Activated CD4-positive, alpha-beta T cell treated with anti-CD3 and anti-CD28 coated beads, Interleukin-2, amount 10 ng/mL, durations not matched to agents 7 days and 5 days (primary cell): ENCODE data around the gene CDK5R2. TPM values are rescaled to one million over a fixed set of nuclear protein-coding genes. Genes with fewer than 3 reads are reported as not detected.

Experiments
- CTCF ChIA-PET: fragments of 350-600 bp; sonication (Branson Sonifier 250); formaldehyde crosslinking; loops from one replicate; lab custom pipeline; 2021; ENCODE audit warnings: antibody characterized with exemption; lab: Charles Lee
- POLR2A ChIA-PET: fragments of 350-600 bp; sonication (Branson Sonifier 250); formaldehyde crosslinking; loops from one replicate; lab custom pipeline; 2021; ENCODE audit warnings: antibody characterized with exemption; lab: Charles Lee
- DNase-seq: peaks from one replicate; pipeline ENCODE4 v3.0.0-alpha.2; 2020
- H3K27ac Mint-ChIP-seq: one replicate; pipeline ENCODE4 v1.8.0; 2021; ENCODE audit warnings: mild to moderate bottlenecking, moderate library complexity, mixed read lengths
- H3K27me3 Mint-ChIP-seq: one replicate; pipeline ENCODE4 v1.8.0; 2021; ENCODE audit warnings: mixed read lengths
- H3K36me3 Mint-ChIP-seq: one replicate; pipeline ENCODE4 v1.8.0; 2021; ENCODE audit warnings: low read depth, mixed read lengths
- H3K4me1 Mint-ChIP-seq: one replicate; pipeline ENCODE4 v1.8.0; 2021; ENCODE audit warnings: mixed read lengths
- H3K4me3 Mint-ChIP-seq: one replicate; pipeline ENCODE4 v1.8.0; 2021; ENCODE audit warnings: mild to moderate bottlenecking, moderate library complexity, mixed read lengths
- H3K9me3 Mint-ChIP-seq: one replicate; pipeline ENCODE4 v1.8.0; 2021; ENCODE audit warnings: mixed read lengths
- total RNA-seq, 2 experiments: library from RNA; stranded (reverse); gene quantifications; one replicate each; pipeline ENCODE4 v1.2.3, GENCODE V29; 2021

The CDK5R2 gene
- total RNA-seq, 2 experiments from 2014 or later: not detected

DNA sequence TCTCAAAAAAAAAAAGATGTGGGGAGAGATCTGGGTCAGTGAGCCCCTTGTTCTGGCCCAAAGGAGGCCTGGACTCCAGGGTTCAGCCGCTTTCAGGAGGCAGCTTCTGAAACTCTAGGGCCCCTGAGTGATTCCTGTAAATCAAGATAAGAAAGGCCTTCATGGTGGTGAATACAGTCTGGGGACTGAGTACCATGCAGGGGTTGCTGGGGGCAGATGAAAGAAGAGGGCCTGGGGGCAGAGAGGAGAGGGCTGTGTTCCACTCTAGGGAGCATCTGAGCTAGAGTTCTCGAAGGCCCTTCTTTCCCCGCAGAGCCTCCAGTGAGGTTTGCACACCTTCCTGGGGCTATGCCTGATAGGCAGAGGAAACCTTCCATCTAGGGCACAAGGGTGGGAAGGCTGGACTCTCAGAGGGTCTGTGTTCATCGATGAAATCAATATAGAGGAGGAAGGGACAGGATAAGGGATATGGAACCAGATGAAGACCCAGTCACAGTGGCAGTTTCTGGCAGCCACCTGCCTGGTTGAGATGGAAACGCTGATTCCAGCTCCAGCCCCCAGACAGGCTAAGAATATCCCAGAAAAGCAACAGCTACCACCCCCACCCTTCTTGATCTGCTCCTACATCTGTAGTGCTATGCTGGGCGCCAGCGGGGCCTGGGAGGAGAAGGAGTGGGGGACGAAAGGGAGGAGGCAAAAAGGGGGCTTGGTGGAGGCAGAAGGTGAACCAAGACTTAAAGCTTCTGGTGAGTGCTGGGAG is 4.7 kb upstream of the CDK5R2 start:
- Mint-ChIP-seq H3K27ac (no peak overlapping the region), H3K36me3 (no peaks in the 10 kb centered on the region), H3K4me1 (peaks cover 3% of the 10 kb centered on the region), H3K27me3 (peaks cover 49% of the 10 kb centered on the region), H3K9me3 (no peaks in the 10 kb centered on the region), H3K4me3 (no peak overlapping the region)
- POLR2A ChIA-PET: interaction anchor here (0.6 kb wide), 1 partner anchor 11 kb away, joined by 5 read pairs; no protein-coding TSS in a partner anchor
- CTCF ChIA-PET: interaction anchor here (1.6 kb wide), 1 partner anchor 107 kb away, joined by 3 read pairs; no protein-coding TSS in a partner anchor
- DNase-seq: no peak

DNA sequence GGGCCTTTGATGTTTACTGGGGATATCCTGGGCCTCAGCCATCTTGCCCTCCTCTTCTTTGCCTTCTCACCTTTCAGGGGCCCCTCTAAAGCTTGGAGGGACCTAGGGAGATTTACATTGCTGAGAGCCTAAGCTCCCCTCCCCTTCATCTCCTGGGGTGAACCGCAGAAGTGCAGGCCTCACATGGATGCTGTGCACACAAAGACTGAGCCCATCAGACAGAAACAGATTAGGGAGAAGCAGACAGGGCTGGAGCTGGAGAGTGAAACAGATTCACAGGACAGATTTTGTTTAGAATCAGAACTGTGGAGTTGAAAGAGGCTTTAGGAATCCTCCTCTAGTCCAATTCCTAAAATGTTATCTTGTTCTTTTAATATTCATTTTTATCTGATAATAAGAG is 3.4 kb upstream of the CDK5R2 start:
- H3K4me1 Mint-ChIP-seq: peaks cover 4% of the 10 kb centered on the region
- DNase-seq: no peak
- no peaks in the 10 kb centered on the region for H3K9me3 Mint-ChIP-seq
- H3K27me3 Mint-ChIP-seq: peaks cover 51% of the 10 kb centered on the region
- POLR2A ChIA-PET: no interaction called here
- no peak overlapping the region for H3K27ac Mint-ChIP-seq
- CTCF ChIA-PET: interaction anchor here (0.6 to 1.6 kb wide), 2 partner anchors 108 to 436 kb away, joined by 3 read pairs; no protein-coding TSS in a partner anchor
- H3K4me3 Mint-ChIP-seq: no peak overlapping the region
- peaks cover under 1% of the 10 kb centered on the region for H3K36me3 Mint-ChIP-seq

DNA sequence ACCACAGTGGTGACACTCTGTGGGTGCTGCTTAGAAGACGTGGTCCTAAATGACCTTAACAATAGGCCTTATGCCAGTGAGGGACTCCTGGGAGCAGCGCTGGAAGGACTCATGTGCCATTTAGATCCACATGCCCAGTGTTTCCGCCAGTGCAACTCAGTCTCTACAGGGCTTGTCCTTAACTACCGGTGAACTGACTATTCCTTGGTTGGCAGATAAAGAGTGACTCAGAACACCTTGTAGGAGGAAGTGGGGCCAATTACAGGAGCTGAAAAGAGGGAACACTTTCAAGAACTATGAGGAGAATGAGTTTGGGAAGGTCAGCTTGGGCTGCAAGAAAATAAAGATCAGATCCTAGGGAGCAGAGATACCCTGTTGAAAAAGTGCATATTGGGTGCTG is 1.8 kb upstream of the CDK5R2 start:
- H3K9me3 Mint-ChIP-seq: no peaks in the 10 kb centered on the region
- DNase-seq: no peak
- CTCF ChIA-PET: interaction anchor here (1.4 to 1.7 kb wide), 3 partner anchors 20 to 81 kb away, joined by 3 to 7 read pairs (median 6); no protein-coding TSS in a partner anchor
- peaks cover 3% of the 10 kb centered on the region for H3K36me3 Mint-ChIP-seq
- peaks cover 7% of the 10 kb centered on the region for H3K4me1 Mint-ChIP-seq
- no peak overlapping the region for H3K27ac Mint-ChIP-seq
- POLR2A ChIA-PET: no interaction called here
- H3K27me3 Mint-ChIP-seq: peaks cover 64% of the 10 kb centered on the region
- H3K4me3 Mint-ChIP-seq: no peak overlapping the region

DNA sequence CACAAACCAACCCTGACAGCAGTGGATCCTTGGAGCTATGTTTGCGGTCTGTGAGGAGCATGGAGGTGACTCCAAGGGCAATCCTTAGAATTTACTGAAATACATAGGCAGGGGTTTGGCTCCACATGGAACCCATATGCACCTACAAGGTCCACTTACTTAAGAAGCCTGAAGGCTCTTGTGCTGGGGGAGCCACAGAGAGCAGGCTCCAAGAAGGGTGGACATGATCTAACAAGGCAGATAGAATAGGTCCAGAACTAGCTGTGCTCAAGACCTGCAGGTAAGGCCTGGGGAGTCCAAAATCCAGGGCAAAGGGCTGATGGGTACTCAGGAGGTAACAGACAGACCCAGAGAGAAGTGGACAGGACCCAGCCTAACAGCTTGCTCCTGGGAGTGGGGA is 1.2 kb upstream of the CDK5R2 start:
- H3K4me3 Mint-ChIP-seq: no peak overlapping the region

DNA sequence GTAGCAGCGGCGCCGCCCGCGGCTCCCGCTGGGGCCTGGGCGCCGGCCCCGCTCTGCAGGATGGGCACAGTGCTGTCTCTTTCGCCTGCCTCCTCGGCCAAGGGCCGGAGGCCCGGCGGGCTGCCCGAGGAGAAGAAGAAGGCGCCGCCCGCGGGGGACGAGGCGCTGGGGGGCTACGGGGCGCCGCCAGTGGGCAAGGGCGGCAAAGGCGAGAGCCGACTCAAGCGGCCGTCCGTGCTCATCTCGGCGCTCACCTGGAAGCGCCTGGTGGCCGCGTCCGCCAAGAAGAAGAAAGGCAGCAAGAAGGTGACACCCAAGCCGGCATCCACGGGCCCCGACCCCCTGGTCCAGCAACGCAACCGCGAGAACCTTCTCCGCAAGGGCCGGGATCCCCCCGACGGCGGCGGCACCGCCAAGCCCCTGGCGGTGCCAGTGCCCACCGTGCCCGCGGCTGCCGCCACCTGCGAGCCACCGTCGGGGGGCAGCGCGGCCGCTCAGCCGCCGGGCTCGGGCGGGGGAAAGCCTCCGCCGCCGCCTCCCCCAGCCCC is 369 bp downstream of the CDK5R2 start:
- Mint-ChIP-seq H3K4me3 (no peak overlapping the region), H3K27ac (no peak overlapping the region), H3K9me3 (no peaks in the 10 kb centered on the region), H3K4me1 (peaks cover 7% of the 10 kb centered on the region), H3K36me3 (peaks cover 3% of the 10 kb centered on the region), H3K27me3 (peaks cover 75% of the 10 kb centered on the region)
- ChIA-PET CTCF (interaction anchor here (1.0 kb wide), 1 partner anchor 61 kb away, joined by 4 read pairs; no protein-coding TSS in a partner anchor), POLR2A (interaction anchor here (0.5 kb wide), 1 partner anchor 409 kb away, joined by 5 read pairs; no protein-coding TSS in a partner anchor)
- DNase-seq: no peak

More for the DNA sequence above, 1.2 kb upstream of the CDK5R2 start:
- ChIA-PET CTCF (interaction anchor here (0.9 to 1.7 kb wide), 5 partner anchors 16 to 81 kb away, joined by 3 to 7 read pairs (median 3); no protein-coding TSS in a partner anchor), POLR2A (no interaction called here)
- Mint-ChIP-seq H3K27ac (no peak overlapping the region), H3K4me1 (peaks cover 7% of the 10 kb centered on the region), H3K9me3 (no peaks in the 10 kb centered on the region), H3K27me3 (peaks cover 70% of the 10 kb centered on the region), H3K36me3 (peaks cover 3% of the 10 kb centered on the region)
- DNase-seq: no peak

DNA sequence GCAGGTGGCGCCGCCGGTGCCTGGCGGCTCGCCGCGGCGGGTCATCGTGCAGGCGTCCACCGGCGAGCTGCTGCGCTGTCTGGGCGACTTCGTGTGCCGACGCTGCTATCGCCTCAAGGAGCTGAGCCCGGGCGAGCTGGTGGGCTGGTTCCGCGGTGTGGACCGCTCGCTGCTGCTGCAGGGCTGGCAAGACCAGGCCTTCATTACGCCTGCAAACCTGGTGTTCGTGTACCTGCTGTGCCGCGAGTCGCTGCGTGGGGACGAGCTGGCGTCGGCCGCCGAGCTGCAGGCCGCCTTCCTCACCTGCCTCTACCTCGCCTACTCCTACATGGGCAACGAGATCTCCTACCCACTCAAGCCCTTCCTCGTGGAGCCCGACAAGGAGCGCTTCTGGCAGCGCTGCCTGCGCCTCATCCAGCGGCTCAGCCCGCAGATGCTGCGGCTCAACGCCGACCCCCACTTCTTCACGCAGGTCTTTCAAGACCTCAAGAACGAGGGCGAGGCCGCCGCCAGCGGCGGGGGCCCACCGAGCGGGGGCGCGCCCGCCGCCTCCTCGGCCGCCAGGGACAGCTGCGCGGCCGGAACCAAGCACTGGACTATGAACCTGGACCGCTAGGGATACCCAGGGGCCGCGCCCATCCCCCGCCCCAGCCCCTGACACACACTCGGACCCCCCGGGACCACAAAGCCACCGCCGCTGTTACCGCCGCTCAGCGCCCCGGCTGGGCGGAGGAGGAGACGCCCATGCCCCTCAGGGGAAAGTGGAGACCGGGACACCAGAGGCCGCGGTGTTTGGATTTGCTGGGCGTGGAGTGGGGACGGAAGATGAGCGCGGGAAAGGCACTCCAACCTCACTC is 1.1 kb downstream of the CDK5R2 start:
- no peak for DNase-seq
- peaks cover 3% of the 10 kb centered on the region for H3K36me3 Mint-ChIP-seq
- no peaks in the 10 kb centered on the region for H3K9me3 Mint-ChIP-seq
- ChIA-PET CTCF (interaction anchor here (1.0 kb wide), 2 partner anchors 20 to 62 kb away, joined by 4 read pairs; no protein-coding TSS in a partner anchor), POLR2A (no interaction called here)
- H3K27ac Mint-ChIP-seq: no peak overlapping the region
- peaks cover 74% of the 10 kb centered on the region for H3K27me3 Mint-ChIP-seq
- peaks cover 7% of the 10 kb centered on the region for H3K4me1 Mint-ChIP-seq
- H3K4me3 Mint-ChIP-seq: no peak overlapping the region

DNA sequence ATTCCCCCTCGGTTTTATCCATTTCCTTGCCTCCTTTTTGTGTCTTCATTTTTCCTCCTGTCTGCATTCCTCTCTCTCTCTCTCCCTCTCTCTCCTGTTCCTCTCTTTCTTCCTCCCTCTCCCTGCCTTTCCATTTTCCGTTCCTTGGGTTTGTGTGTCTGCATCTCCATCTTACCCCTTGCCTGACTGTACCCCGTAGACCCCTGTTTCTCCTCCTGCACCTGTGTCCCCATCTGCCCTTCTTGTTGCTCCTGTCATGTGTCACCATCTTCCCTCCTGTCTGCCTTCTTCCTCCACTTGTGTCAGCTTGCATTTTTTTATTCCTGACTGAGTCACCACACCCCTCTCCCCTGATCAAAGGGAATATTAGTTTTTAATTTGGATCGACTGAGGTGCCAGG is 1.8 kb downstream of the CDK5R2 start:
- Mint-ChIP-seq H3K4me3 (peak overlapping the region; percentile 33), H3K27ac (no peak overlapping the region), H3K9me3 (no peaks in the 10 kb centered on the region), H3K36me3 (peaks cover 3% of the 10 kb centered on the region), H3K4me1 (peaks cover 7% of the 10 kb centered on the region), H3K27me3 (peaks cover 69% of the 10 kb centered on the region)
- ChIA-PET POLR2A (no interaction called here), CTCF (interaction anchor here (1.0 kb wide), 1 partner anchor 19 kb away, joined by 4 read pairs; no protein-coding TSS in a partner anchor)
- no peak for DNase-seq

DNA sequence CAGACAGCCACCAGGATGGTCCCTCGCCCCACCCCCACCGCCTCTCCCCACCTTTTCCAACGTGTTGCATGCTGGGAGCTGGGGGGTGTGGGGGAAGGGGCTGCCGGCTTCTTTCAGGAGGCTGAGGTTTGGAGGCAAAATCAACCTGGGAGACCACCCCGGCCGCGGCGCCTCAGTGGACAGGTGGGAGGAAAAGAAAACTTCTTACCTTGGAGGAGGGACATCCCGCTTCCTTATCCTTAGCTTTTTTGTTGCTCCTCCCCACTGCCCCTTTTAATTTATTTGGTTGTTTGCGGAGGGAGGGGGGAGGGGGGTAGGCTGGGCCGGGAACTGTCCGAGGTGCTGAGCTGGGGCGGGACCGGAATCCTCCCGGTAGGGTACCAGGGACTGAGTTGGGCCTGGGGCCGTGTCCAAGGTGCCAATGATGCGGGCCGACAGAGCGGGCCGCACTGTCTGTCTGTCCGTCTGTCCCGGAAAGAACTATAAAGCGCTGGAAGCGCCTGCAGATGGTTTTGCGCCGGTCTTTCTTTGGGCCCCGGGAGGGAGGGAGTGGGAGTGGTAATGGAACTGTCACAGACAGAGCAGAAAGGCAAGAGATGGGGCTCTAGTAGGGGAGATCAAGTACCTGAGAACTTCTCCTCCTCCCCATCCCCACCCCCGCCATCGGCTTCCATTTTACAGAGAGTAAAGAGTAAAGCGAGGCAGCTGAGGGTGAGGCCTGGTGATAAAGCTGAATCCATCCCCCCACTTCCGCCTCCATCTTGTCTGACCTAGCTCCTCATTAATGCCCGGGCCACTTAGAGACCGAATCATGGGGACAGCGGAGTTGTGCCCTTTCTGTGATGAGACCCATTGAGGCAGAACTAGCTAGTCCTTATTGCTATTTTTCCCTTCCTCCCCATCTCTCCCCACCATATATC is 2.4 kb downstream of the CDK5R2 start:
- ChIA-PET POLR2A (no interaction called here), CTCF (interaction anchor here (0.8 to 1.0 kb wide), 2 partner anchors 18 to 20 kb away, joined by 3 to 4 read pairs; no protein-coding TSS in a partner anchor)
- Mint-ChIP-seq H3K27me3 (peaks cover 66% of the 10 kb centered on the region), H3K4me1 (peaks cover 7% of the 10 kb centered on the region), H3K27ac (no peak overlapping the region), H3K4me3 (no peak overlapping the region), H3K36me3 (peaks cover 3% of the 10 kb centered on the region), H3K9me3 (no peaks in the 10 kb centered on the region)
- DNase-seq: peak; percentile 16

DNA sequence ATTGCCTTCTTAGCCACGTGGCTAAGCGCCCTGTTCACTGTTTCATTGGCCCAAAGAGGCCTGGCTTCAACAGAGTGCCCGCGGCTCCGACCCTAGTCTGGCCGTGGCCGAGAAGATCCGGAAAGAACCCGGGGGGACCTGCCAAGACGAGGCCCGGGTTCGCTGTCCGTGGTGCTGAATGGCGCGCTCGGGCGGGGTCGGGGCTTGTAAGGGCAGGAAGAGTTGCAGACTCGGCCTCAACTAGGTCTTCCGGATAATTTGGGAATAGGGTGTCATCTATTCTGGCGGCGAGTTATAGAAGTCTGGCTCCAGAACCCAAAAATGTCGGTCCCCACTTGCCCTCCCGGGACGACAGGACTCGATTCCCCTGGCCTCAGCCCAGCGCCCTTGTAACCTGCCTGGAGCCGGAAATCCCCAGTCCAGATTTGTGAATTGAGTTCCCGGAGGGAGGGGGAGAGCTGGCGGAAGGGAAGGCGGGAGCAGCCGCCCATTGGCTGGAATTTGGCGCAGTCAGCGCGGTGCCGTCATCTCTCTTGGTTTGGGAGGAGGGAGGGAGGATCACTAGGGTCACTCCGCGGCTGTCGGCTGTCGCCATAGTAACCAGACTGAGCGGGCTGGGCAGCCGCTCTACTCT is 3.5 kb downstream of the CDK5R2 start:
- Mint-ChIP-seq H3K4me3 (no peak overlapping the region), H3K27me3 (peaks cover 61% of the 10 kb centered on the region), H3K27ac (no peak overlapping the region), H3K9me3 (no peaks in the 10 kb centered on the region), H3K4me1 (peaks cover 7% of the 10 kb centered on the region), H3K36me3 (peaks cover 3% of the 10 kb centered on the region)
- CTCF ChIA-PET: interaction anchor here (1.4 kb wide), 1 partner anchor 17 kb away, joined by 3 read pairs; no protein-coding TSS in a partner anchor
- POLR2A ChIA-PET: no interaction called here
- peak; percentile 71 for DNase-seq

DNA sequence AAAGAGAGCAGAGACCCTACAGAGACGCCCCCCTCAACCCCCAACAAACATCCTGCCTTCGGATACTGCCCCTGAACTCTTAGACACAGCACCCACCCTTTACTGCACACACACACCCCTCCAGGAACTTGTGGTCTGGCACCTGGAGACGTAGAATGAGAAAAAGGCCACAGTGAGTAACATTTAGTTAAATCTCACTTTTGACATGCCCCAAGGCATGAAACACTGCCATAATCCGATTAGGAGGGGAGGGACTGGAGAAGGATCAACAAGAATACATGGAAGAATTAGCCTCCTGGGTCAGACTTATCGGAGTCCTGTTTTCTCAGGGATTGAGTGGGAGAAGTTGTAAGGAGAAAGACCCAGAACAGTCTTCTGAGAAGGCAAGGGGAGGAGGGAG is 4.1 kb downstream of the CDK5R2 start:
- peaks cover 3% of the 10 kb centered on the region for H3K36me3 Mint-ChIP-seq
- POLR2A ChIA-PET: no interaction called here
- CTCF ChIA-PET: interaction anchor here (1.1 to 1.4 kb wide), 2 partner anchors 17 to 67 kb away, joined by 3 read pairs; no protein-coding TSS in a partner anchor
- H3K4me1 Mint-ChIP-seq: peaks cover 7% of the 10 kb centered on the region
- no peak overlapping the region for H3K4me3 Mint-ChIP-seq
- no peaks in the 10 kb centered on the region for H3K9me3 Mint-ChIP-seq
- DNase-seq: no peak
- H3K27me3 Mint-ChIP-seq: peaks cover 57% of the 10 kb centered on the region
- no peak overlapping the region for H3K27ac Mint-ChIP-seq
